ENCODE measurements around the gene CLDN10.

GRCh38 chr13:95505986-95506385 is 46.5 kb upstream of the CLDN10 start:
- TF ChIP-seq, protein P1, sequence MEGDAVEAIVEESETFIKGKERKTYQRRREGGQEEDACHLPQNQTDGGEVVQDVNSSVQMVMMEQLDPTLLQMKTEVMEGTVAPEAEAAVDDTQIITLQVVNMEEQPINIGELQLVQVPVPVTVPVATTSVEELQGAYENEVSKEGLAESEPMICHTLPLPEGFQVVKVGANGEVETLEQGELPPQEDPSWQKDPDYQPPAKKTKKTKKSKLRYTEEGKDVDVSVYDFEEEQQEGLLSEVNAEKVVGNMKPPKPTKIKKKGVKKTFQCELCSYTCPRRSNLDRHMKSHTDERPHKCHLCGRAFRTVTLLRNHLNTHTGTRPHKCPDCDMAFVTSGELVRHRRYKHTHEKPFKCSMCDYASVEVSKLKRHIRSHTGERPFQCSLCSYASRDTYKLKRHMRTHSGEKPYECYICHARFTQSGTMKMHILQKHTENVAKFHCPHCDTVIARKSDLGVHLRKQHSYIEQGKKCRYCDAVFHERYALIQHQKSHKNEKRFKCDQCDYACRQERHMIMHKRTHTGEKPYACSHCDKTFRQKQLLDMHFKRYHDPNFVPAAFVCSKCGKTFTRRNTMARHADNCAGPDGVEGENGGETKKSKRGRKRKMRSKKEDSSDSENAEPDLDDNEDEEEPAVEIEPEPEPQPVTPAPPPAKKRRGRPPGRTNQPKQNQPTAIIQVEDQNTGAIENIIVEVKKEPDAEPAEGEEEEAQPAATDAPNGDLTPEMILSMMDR (IDR thresholded peaks at IDR 0.05; ENCODE audit: low read length): no peak
- TF ChIP-seq EZH2phosphoT487 (IDR thresholded peaks at IDR 0.05; ENCODE audit: low read length): no peak
